HG02981 (cell line): ENCODE measurements around the gene ZC3H8.
"Not testable (repeated sequence)": the region's sequence is repeated elsewhere in the genome, so short reads cannot be mapped to it uniquely, and the experiment has no call there.

Experiments
- ATAC-seq: cut with Tn5 transposase; IDR thresholded peaks from one replicate; pipeline ENCODE4 v1.9.1; 2021; ENCODE audit warnings: mild to moderate bottlenecking, moderate library complexity; ENCODE audit not compliant: unreplicated experiment

Gene ZC3H8

GRCh38 chr2:112254466-112255240 lies at the start of gene ZC3H8:
Gene ZC3H8, minus strand, starts transcription at chr2:112255042. Its CDS starts 61 bp downstream, at chr2:112254981.
- peak; percentile 88 for ATAC-seq

GRCh38 chr2:112304298-112304941 lies 49.6 kb upstream of the ZC3H8 start:
- no peak for ATAC-seq

GRCh38 chr2:112301973-112302372 lies 47.1 kb upstream of the ZC3H8 start:
- no peak for ATAC-seq

GRCh38 chr2:112301171-112301584 lies 46.3 kb upstream of the ZC3H8 start:
- ATAC-seq = no peak

- no peak for ATAC-seq
Observed at GRCh38 chr2:112296407-112296806, 41.6 kb upstream of the ZC3H8 start.

- ATAC-seq = no peak
Observed at GRCh38 chr2:112295407-112296078, 40.7 kb upstream of the ZC3H8 start.

GRCh38 chr2:112293636-112294401 lies 39.0 kb upstream of the ZC3H8 start:
- ATAC-seq = no peak

GRCh38 chr2:112290648-112291047 lies 35.8 kb upstream of the ZC3H8 start:
- ATAC-seq = no peak

GRCh38 chr2:112290088-112290487 lies 35.2 kb upstream of the ZC3H8 start:
- no peak for ATAC-seq

- not testable (repeated sequence) for ATAC-seq
Observed at GRCh38 chr2:112283535-112283934, 28.7 kb upstream of the ZC3H8 start.

GRCh38 chr2:112282066-112282465 lies 27.2 kb upstream of the ZC3H8 start:
- ATAC-seq = not testable (repeated sequence)

GRCh38 chr2:112277596-112278220 lies 22.9 kb upstream of the ZC3H8 start:
- no peak for ATAC-seq

GRCh38 chr2:112276954-112277353 lies 22.1 kb upstream of the ZC3H8 start:
- ATAC-seq = no peak

- peak; percentile 44 for ATAC-seq
Observed at GRCh38 chr2:112275887-112276773, 21.3 kb upstream of the ZC3H8 start.

GRCh38 chr2:112275311-112275886 lies 20.6 kb upstream of the ZC3H8 start, which contains the start of gene ZC3H6:
Gene ZC3H6, plus strand, starts transcription at chr2:112275597. Its CDS starts 398 bp downstream, at chr2:112275995.
- ATAC-seq = peak; percentile 97

- ATAC-seq = no peak
Observed at GRCh38 chr2:112273349-112273748, 18.5 kb upstream of the ZC3H8 start.

GRCh38 chr2:112272669-112273068 lies 17.8 kb upstream of the ZC3H8 start:
- no peak for ATAC-seq

- no peak for ATAC-seq
Observed at GRCh38 chr2:112268547-112268946, 13.7 kb upstream of the ZC3H8 start.

- no peak for ATAC-seq
Observed at GRCh38 chr2:112262876-112263275, 8.0 kb upstream of the ZC3H8 start.
